HG03045 (cell line): ENCODE results near the gene LRRC10.

Source experiments
- ATAC-seq: cut with Tn5 transposase; IDR thresholded peaks from one replicate; pipeline ENCODE4 v1.9.1; 2021; ENCODE audit warnings: mild to moderate bottlenecking, moderate library complexity; ENCODE audit not compliant: unreplicated experiment

LRRC10 gene

DNA sequence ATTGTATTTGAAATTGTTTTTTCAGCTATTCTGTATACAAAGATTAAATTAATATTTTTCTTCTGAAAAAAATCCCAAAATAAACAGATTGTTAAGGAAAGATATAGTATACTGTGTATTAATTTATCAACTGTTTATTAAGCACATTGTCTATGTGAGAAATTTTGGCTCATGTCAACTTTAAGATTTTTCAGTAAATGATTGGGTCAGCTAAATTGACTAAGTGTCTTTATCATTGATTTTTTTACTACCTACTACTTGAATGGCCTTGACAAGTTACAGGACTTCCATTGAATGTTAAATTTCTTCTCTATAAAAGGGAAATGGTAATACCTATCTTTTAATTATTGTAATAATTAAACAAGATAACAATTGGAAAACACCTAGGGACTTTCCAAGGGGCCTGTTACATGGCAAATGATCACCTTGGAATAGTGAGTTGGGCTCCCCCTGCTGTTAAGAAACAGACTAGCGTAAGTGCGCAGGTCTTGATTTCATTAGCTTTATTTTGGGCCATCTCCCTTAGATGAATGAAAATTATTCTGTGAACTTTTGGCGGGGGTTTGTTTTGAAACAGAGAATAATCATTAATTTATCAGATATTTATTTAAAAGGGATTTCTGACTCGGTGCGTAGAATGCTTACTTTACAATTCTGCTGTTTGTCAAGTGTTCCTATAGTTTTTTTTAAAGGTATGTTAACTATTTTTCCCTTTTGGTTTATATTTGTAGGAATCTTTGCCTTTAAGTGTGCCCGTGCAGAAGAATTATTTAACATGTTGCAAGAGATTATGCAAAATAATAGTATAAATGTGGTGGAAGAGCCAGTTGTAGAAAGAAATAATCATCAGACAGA is 39.9 kb downstream of the LRRC10 start:
- ATAC-seq, result no peak

DNA sequence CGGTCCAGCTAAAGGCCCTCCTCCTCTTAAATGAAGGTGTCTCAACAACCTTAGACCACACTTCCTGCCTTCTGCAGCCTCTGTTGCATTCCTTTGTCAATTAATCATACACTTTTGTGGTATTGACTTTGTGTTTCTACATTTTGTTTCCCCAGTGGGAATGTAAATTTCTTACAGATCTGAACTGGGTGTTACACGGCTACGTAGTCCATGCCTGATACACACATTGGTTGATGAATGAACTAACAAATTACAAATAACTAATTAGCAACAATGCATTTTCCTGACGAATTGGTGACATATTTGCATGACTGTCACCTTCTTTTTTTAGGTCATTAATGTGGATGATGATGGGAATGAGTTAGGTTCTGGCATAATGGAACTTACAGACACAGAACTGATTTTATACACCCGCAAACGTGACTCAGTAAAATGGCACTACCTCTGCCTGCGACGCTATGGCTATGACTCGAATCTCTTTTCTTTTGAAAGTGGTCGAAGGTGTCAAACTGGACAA is 40.6 kb downstream of the LRRC10 start:
- no peak for ATAC-seq

DNA sequence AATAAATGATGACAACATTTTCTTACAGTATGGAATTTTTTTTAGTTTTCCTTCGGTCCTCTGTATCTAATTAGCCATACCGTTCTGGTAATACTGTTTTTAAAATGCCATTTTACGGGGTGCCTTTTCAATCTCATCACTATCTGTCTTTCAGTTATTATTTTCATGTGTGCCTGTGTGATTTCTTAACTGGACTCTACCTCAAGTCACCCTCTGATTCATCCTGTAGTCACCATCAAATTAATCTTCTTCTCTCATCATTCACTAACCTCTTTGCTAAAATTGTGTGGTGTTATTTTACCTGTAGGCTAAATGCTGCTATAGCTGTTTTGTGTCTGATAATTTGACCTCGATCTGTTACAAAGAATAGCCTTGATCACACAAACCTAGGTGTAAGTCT is 41.5 kb downstream of the LRRC10 start:
- ATAC-seq, result no peak

DNA sequence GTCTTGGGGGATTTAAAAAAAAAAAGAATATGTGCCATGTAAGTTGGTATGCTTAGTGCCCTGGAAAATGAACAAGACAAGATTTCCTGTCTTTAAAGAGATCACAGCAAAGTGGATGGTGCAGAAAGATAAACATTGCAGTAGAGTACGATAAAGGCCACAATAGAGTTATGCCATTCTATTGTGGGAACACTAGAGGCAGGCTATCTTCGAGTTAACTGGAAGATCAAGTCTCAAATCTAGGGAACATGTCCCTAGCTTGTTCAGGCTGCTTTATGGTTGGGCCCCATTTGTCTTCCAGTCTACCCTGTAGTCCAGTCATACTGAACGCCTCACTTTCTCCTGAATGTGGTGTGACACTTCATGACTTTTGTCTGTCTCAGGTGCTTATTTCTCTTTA is 44.1 kb downstream of the LRRC10 start:
- ATAC-seq, result no peak

DNA sequence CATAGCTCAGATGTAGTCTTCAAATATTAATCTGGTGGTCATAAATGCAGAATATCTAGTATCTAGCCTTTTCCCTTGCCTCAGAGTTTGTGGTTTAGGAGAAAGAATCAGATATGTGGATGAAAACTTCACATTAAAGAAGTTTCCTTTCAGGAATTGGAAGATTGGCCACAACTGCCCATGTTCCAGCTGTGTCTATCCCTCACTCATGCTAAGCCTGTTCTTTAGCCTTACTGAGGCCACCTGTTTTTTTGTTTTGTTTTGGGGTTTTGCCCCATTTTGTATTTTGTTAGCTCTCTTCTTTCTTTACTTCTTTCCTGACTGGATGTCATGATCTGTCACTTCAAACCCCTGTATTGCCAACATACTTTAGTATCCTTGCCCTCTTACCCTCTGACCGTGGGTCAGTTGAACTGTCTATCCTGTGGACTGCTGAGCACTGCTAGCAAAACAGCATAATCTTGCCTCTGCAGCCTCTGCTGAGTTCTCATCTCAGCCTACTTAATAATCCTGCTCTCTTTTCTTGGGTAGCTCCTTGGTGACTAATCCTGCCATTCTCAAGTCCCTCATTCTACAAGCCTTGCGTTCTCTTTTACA is 47.4 kb downstream of the LRRC10 start:
- ATAC-seq, result no peak
